Stimulated activated naive CD4-positive, alpha-beta T cell treated with Interleukin-2 at 50 U/mL for 16 hours (primary cell): ENCODE data around the gene HDHD2.

ENCODE experiments used
- DNase-seq: peaks from one replicate; lab custom pipeline; 2025; lab: John Stamatoyannopoulos, UW

The HDHD2 gene

DNA sequence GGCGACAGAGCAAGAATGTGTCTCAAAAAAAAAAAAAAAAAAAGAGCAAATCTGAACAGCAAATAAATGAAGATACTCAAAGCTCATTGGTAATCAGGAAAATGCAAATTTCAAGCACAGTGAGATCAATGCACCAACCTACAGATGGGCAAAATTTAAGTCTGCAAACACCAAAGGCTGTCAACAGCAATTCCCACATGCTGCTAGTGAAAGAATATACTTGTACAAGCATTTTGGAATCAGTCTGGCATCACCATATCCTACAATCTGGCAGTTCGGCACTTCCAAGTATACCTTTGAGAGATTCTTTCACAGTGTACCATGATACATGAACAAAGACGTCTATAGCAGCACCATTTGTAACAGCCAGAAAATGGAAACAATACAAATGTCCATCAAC lies 4.1 kb downstream of the HDHD2 start:
- no peak for DNase-seq

DNA sequence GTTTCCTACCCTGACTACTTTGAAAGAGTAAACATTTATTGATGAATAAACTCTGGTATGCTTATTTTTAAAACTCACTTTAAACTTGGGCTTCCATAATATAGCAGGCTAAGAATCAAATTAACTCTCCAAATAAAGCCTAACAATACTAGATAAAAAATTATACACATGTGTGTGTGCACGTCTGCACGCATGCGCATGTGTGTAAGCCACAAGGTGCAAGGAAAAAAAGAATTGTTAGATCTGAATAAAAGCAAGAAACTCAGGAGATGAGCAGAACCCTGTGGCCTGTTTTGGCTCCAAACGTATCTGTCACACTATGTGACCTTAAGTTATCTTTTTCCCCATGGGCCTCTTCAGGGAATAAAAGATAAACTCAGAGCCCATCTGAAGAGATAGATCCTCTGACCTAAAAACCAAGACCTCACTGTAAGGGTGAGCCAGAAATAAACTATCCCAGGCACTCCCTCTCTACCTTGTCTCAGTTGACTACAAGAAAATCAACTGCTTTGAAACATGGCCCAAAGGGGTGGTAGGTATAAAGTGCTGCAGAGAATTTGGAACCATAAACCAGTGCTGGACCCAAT lies 6.3 kb downstream of the HDHD2 start:
- DNase-seq: no peak

GRCh38 chr18:47143153-47143552 lies 7.1 kb downstream of the HDHD2 start:
- DNase-seq: no peak

DNA sequence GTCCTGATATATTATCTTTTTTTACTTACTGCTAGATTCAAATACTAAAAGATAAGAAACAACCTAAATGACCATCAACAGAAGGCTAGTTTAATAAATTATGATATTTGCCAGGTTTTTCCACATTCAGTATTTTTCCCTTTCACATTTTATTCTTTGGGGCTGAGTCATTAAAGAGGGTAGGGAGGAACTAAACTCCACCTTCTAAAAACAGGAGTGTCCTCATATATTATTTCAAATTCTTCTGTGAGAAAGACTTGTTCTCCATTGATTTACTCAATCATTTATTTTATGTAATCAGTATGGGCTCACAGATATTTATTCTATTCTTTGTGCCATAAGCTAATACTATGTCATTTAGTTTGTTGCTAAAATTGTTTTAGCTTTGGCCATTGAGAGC lies 9.0 kb downstream of the HDHD2 start:
- no peak for DNase-seq

DNA sequence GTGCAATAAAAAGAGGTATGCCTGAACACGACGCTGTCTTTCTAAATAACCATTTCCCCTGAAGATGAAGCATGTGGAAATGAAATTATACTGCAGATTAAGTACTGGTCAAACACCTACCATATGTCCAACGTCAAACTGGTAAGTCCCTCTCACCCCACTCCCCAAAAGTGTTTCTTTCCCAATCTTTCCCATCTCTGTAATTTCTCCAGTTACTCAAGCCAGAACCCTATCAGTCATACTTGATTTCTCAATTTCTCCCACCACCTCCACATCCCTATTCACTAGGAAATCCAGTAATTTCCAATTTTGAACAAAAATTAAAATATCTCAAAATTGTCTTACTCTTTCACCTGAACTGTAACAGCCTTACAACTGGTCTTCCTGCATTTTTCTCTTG lies 29.2 kb downstream of the HDHD2 start:
- no peak for DNase-seq

DNA sequence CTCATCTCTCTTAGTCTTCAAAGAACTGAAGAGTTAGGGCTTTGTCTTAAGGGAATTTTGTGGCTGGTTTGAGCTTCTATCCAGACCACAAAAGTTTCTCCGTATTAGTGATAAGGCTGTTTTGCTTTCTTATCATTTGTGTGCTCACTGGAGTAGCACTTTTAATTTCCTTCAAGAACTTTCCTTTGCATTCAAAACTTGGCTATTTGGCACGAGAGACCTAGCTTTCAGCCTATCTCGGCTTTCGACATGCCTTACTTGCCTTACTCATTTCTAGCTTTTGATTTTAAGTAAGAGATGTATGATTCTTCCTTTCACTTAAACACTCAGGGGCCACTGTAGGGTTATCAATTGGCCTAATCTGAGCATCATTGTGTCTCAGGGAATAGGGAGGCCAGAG lies 29.9 kb downstream of the HDHD2 start:
- DNase-seq: no peak

DNA sequence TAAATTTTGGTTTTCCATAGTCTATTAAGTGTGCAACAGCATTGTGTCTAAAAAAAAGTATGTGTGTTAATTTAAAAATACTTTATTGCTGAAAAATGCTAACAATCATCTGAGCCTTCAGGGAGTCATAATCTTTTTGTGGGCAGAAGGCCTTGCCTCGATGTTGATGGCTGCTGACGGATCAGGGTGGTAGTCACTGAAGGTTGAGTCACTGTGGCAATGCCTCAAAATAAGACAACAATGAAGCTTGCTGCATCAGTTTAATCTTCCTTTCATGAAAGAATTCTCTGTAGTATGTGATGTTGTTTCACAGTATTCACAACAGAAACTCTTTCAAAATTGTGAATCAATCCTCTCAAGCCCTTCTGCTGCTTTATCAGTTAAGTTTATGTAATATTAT lies 31.3 kb downstream of the HDHD2 start:
- no peak for DNase-seq

- DNase-seq: no peak
Observed at GRCh38 chr18:47115205-47115604, 35.1 kb downstream of the HDHD2 start.

DNA sequence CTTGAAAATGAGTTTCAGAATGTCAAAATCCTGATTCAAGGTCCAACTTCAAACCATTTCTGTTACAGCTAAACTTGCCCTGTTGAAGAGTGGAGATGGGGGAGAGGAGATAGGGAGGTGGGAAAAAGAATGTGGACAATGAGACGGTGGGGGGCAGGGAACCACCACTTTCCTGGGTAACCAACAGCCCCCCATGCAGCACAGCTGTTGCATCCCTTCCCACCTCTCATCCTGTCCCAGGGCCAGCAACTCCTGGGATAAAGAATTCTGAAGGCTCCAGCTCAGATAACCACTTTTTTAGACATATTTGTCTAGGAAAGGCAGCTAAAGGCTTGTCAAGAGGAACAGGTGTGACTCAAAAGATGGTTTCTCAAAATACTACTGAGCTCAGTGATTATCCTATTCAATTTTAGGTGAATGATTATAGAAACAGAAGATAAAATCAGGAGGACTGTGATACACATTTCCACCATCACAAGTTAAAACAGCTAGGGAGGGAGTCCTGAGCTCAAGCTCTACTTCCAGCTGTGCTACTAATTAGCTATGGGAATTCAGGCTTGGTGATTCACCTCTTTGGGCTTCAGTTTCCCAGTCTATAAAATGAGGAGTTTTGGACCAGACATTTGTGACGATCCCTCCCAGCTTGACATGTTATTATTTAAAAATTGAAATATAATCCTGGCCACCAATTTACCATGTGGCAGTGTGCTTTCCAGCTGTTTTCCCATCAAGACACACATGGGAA lies 36.3 kb downstream of the HDHD2 start:
- no peak for DNase-seq

GRCh38 chr18:47110492-47111274 lies 39.6 kb downstream of the HDHD2 start:
- DNase-seq: no peak

DNA sequence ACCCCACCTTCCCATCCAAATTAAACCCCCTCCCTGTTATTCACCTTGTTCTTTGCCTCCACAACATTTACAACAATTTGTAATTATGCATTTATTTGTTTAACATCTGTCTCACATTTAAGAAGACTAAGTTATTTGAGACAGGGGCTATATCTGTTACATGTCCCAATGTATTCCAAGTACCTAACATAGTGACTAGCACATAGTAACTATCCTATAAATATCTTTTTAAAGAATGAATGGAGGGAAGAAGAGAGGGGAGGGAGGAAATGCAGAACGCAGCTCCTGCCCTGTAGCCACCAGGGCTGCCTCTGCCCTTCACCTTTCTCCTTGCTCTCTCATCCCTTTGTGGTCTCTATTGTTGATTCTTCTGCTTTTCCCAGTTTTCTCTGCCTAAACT lies 40.6 kb downstream of the HDHD2 start:
- no peak for DNase-seq

DNA sequence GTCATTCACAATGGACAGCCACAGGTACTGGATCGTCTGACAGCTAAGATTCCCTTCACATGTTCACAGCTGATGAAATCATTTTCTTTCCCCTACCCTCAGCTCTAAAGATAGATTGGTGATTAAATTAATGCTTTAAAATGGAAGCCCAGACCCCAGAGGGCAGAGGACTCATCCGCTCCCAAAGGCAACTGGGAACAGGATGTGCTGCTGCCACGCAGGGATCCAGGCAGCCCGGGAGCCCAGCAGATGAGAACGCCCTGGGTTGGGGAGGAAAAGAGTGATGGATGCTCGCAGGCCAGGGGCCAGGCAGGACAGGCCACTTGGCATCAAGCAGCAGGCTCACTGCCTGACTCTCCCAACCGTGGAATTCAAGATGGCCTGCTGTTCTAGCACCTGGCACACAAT lies 41.3 kb downstream of the HDHD2 start:
- DNase-seq: no peak

- DNase-seq: no peak
Observed at GRCh38 chr18:47108373-47108772, 41.9 kb downstream of the HDHD2 start.

- peak; percentile 21 for DNase-seq
Observed at GRCh38 chr18:47100212-47100831, 50.0 kb downstream of the HDHD2 start.

DNA sequence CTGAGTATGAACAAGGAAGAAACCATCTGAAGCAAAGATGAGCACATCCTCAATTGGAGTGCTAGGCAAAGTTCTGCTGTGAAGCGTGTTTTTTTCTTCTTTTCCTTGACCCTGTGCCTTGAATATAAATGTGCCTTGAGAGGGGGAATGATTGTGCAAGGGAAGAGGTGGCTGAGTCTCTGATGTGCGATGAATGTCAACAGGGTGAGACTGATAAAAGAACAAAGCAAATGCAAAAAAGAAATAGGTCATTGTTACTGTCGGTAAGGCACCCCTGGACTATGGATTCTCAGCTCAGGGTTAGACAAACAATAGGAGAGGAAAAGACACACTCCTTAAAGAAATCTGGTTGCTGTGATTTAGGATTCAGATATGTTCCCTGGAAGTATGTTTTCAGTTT lies 54.5 kb downstream of the HDHD2 start:
- no peak for DNase-seq

DNA sequence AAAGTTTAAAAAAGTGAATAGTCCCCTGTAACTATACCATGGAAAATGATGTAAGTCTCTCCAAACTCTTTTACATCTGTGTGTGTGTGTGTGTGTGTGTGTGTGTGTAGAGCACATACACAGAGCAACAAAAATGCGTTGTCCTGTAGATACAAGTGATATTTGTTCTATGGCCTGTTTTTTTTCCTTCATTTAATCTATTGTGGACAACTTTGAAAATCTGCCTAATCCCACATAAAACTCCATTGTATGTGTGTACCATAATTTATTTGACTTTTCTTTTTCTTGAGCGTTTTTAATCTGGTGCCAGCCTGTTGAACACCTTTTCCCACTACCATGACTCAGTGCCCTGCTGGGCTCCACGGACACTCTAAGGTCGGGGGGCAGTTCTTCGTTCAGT lies 62.6 kb downstream of the HDHD2 start:
- DNase-seq: no peak

GRCh38 chr18:47081578-47081977 lies 68.7 kb downstream of the HDHD2 start:
- DNase-seq: no peak

- DNase-seq: no peak
Observed at GRCh38 chr18:47080872-47081271, 69.4 kb downstream of the HDHD2 start.

DNA sequence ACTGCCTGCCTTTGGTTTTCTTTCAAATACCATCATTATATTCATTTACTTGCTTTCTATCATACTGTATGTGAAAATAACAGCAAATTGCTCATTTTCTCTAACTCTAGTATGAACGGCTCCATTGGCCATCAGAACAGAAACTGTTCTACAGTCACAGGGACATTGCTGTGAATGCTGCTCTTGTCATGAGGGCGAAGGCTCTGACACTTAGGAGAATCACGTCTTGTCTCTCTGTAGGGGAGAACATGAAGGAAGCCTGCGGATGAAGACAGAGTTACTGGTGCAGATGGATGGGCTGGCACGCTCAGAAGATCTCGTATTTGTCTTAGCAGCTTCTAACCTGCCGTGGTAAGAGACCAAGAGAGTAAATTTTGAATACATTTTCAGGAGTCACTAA lies 73.2 kb downstream of the HDHD2 start:
- DNase-seq: no peak

- DNase-seq: no peak
Observed at GRCh38 chr18:47075098-47075883, 75.0 kb downstream of the HDHD2 start.

DNA sequence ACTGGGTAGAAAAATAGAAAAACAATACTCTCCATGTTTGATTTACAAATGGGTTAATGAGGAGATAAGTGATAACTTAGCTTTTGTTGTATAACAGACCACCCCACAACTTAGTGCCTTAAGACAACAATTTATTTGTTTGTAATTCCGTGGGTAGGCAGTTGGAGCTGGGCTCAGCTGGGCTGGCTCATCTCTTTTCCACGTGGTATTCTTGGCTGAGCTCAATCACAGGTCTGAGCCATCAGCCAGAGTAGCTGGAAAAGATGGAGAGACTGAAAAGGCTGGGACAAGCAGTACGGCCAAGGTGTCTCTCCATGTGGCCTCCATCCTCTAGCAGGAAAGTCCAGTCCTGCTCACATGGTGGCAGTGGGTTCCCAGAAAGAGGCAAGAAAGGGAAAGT lies 82.7 kb downstream of the HDHD2 start:
- DNase-seq: no peak

GRCh38 chr18:47063096-47063495 lies 87.2 kb downstream of the HDHD2 start:
- no peak for DNase-seq
